Right hindlimb (tissue), 1 donor: ENCODE results near the gene ZCCHC7.
"Not testable (repeated sequence)": the region's sequence is repeated elsewhere in the genome, so short reads cannot be mapped to it uniquely, and the experiment has no call there.

ENCODE experiments used
- DNase-seq: peaks from one replicate; pipeline ENCODE4 v3.0.0-alpha.2; 2018

ZCCHC7 gene

GRCh38 chr9:37255944-37256862, 135.8 kb downstream of the ZCCHC7 start:
- no peak for DNase-seq

- no peak for DNase-seq
These were observed 139.6 kb downstream of the ZCCHC7 start for GRCh38 chr9:37259951-37260350.

GRCh38 chr9:37262410-37262809, 142.0 kb downstream of the ZCCHC7 start:
- DNase-seq: no peak

GRCh38 chr9:37264539-37264938, 144.2 kb downstream of the ZCCHC7 start:
- DNase-seq: no peak

- DNase-seq: no peak
These were observed 146.3 kb downstream of the ZCCHC7 start for GRCh38 chr9:37266630-37267029.

- DNase-seq: no peak
These were observed 148.8 kb downstream of the ZCCHC7 start for GRCh38 chr9:37269221-37269620.

GRCh38 chr9:37271679-37272078, 151.3 kb downstream of the ZCCHC7 start:
- no peak for DNase-seq

GRCh38 chr9:37273595-37273994, 153.2 kb downstream of the ZCCHC7 start:
- DNase-seq: no peak

GRCh38 chr9:37281541-37281940, 161.2 kb downstream of the ZCCHC7 start:
- no peak for DNase-seq

GRCh38 chr9:37283730-37284325, 163.5 kb downstream of the ZCCHC7 start:
- no peak for DNase-seq

GRCh38 chr9:37284636-37285035, 164.3 kb downstream of the ZCCHC7 start:
- no peak for DNase-seq

GRCh38 chr9:37286530-37287175, 166.3 kb downstream of the ZCCHC7 start:
- DNase-seq: no peak

- DNase-seq: no peak
These were observed 166.9 kb downstream of the ZCCHC7 start for GRCh38 chr9:37287317-37287716.

- no peak for DNase-seq
These were observed 169.3 kb downstream of the ZCCHC7 start for GRCh38 chr9:37289631-37290030.

- no peak for DNase-seq
These were observed 170.1 kb downstream of the ZCCHC7 start for GRCh38 chr9:37290366-37290939.

GRCh38 chr9:37290940-37291485, 170.6 kb downstream of the ZCCHC7 start:
- DNase-seq: no peak

- not testable (repeated sequence) for DNase-seq
These were observed 171.4 kb downstream of the ZCCHC7 start for GRCh38 chr9:37291612-37292238.

- DNase-seq: no peak
These were observed 172.5 kb downstream of the ZCCHC7 start for GRCh38 chr9:37292896-37293295.

- DNase-seq: no peak
These were observed 173.5 kb downstream of the ZCCHC7 start for GRCh38 chr9:37293664-37294524.

- no peak for DNase-seq
These were observed 174.8 kb downstream of the ZCCHC7 start for GRCh38 chr9:37295178-37295577.

GRCh38 chr9:37295796-37296195, 175.4 kb downstream of the ZCCHC7 start:
- DNase-seq: no peak

GRCh38 chr9:37297592-37297991, 177.2 kb downstream of the ZCCHC7 start:
- no peak for DNase-seq
